Ishikawa (cell line): Measurements from ENCODE around the gene ALPP.

Experiments used
- CEBPB ChIP-seq: IDR thresholded peaks from 2 replicates; pipeline ENCODE4 v1.6.1; 2012
- CREB1 ChIP-seq: IDR thresholded peaks from 2 replicates; pipeline ENCODE4 v1.6.1; 2012; ENCODE audit warnings: low read depth
- EGR1 ChIP-seq: IDR thresholded peaks from 2 replicates; pipeline ENCODE4 v1.6.1; 2012
- EP300 ChIP-seq: IDR thresholded peaks from 2 replicates; pipeline ENCODE4 v1.6.1; 2012; ENCODE audit warnings: borderline replicate concordance
- FOXM1 ChIP-seq: IDR thresholded peaks from 2 replicates; pipeline ENCODE4 v1.6.1; 2012; ENCODE audit warnings: low read depth, borderline replicate concordance
- NFIC ChIP-seq: IDR thresholded peaks from 2 replicates; pipeline ENCODE4 v1.6.1; 2012
- RAD21 ChIP-seq: IDR thresholded peaks from 2 replicates; pipeline ENCODE4 v1.6.1; 2012; ENCODE audit warnings: low read depth
- REST ChIP-seq: IDR thresholded peaks from 2 replicates; pipeline ENCODE4 v1.6.1; 2012; ENCODE audit warnings: low read depth, mild to moderate bottlenecking
- TAF1 ChIP-seq: IDR thresholded peaks from 2 replicates; pipeline ENCODE4 v1.6.1; 2012; ENCODE audit warnings: low read depth, mild to moderate bottlenecking
- TCF12 ChIP-seq: IDR thresholded peaks from 2 replicates; pipeline ENCODE4 v1.6.1; 2012; ENCODE audit warnings: low read depth
- TEAD4 ChIP-seq: IDR thresholded peaks from 2 replicates; pipeline ENCODE4 v1.6.1; 2012
- YY1 ChIP-seq: IDR thresholded peaks from 2 replicates; pipeline ENCODE4 v1.6.1; 2012; ENCODE audit warnings: low read depth
- ZBTB7A ChIP-seq: IDR thresholded peaks from 2 replicates; pipeline ENCODE4 v1.6.1; 2012; ENCODE audit warnings: low read depth
- TF ChIP-seq, protein P1 (sequence below): IDR thresholded peaks from 2 replicates; pipeline ENCODE4 v1.6.1; 2012
- TF ChIP-seq, protein P2 (sequence below): IDR thresholded peaks from 2 replicates; pipeline ENCODE4 v1.6.1; 2012

ALPP gene

DNA sequence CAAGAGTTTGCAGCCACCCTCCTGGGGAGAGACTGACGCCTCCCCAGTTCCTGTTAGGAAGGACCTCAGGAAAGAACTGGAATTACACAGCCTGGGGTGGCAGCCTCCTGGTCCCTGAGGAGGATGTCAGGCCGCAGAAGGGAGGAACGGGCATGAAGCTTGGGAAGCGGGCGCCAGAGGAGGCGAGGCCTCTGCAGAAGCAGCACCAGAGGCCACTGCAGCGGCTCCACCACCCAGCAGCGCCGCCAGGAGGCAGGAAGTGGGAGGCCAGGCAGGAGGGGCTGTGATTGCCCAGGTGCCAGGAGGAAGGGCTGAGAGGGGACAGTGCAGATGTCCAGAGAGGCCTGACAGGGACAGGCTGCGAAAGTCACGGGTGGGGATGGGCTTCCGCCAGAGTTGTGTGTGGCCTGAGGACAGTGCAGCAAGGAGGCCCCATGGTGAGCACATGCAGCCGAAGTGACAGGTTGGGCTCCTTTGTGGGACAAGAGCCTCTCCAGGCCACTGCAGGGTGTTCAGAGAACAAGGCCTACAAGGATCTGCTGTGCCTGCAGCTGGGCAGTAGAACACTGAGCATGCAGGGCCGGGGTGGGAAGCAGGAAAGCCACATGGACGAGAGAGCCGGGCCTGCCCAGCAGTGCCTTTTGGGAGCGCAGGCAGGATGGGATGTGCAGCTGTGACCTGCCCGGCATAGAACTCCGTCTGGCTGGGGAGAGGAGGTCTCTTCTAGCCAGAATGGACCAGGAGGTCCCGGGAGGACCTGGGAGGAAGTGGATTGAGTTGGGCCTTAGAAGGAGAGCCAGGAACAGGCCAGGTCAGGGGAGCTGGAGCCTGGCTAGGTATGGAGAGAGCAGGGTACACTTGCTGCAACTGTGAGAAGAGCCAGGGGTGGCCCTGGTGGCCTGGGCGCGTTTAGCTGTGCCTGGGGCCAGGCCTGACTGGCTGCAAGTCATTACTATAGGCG lies 39.1 kb upstream of the ALPP start:
- TF ChIP-seq NFIC = no peak
- TF ChIP-seq RAD21 = no peak; the same call in 1 of the 2 replicates
- TF ChIP-seq EGR1 = no peak
- TF ChIP-seq YY1 = no peak
- TF ChIP-seq FOXM1 = no peak
- TF ChIP-seq CEBPB = no peak
- TF ChIP-seq EP300 = no peak
- no peak for TF ChIP-seq TEAD4
- no peak for TF ChIP-seq TCF12
- TF ChIP-seq, protein P1, sequence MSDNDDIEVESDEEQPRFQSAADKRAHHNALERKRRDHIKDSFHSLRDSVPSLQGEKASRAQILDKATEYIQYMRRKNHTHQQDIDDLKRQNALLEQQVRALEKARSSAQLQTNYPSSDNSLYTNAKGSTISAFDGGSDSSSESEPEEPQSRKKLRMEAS = no peak
- TF ChIP-seq REST = no peak
- TF ChIP-seq, protein P2, sequence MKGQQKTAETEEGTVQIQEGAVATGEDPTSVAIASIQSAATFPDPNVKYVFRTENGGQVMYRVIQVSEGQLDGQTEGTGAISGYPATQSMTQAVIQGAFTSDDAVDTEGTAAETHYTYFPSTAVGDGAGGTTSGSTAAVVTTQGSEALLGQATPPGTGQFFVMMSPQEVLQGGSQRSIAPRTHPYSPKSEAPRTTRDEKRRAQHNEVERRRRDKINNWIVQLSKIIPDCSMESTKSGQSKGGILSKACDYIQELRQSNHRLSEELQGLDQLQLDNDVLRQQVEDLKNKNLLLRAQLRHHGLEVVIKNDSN = no peak
- TF ChIP-seq TAF1 = no peak
- TF ChIP-seq ZBTB7A = no peak
- TF ChIP-seq CREB1 = no peak

DNA sequence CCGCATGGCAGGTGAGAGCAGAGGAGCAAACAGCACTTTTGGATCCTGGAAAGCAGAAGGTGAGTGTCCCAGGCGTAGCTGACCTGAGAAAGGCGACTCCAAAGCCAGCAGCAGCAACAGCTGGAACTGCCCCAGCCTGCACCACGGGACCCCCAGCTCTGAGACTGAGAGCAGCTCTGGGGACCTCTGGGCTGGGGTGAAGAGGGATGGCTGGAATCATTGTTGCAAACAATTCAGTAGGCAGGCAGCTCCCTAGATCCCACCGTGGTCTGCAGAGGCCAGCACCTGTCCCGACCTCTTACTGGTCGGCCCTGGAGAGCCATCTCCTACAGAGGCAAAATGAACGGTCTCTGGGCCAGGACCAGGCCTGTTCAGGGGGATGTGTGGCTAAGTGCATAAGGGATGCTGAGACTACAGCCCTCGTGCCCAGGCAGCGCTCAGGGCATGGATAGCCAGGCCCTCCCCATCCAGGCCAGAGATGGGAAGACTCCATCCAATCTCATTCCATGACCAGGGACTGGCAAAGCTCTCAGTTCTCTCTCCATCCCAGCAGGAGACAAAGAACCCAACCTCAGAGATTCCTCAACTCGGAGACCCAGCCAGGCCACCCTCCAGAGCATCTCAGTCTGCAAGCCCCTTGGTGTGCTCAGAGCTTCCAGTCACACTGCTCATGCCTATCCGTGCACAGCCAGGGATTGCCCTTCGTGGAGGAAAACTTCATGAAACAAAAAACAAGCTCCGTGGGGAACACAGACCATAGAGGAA lies 38.2 kb upstream of the ALPP start:
- TF ChIP-seq REST (no peak), YY1 (no peak), EP300 (no peak), TAF1 (no peak), FOXM1 (no peak)

- TF ChIP-seq NFIC (no peak), ZBTB7A (no peak), EP300 (no peak), TCF12 (no peak), YY1 (no peak)
Measured at GRCh38 chr2:232341061-232341738, 37.4 kb upstream of the ALPP start.

DNA sequence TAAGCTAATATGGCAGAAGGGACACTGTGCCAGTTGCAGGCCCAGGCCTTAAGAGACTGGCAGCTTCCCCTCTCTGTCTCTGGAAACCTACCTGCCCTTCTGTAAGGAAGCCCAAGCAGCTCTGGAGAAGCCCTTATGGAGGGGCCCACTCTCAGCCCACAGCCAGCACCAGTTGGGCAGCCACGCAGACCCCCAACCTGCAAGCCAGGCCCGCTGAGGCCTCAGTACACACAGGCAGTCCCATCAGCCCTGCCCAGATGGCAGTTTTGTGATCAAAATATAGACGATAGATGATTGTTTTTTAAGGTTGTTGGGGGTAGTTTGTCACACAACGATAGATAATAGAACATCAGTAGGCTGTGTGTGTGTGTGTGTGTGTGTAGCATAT lies 36.8 kb upstream of the ALPP start:
- no peak for TF ChIP-seq EP300
- TF ChIP-seq CEBPB = no peak
- no peak for TF ChIP-seq TAF1
- TF ChIP-seq, protein P1 = no peak
- TF ChIP-seq RAD21 = no peak
- no peak for TF ChIP-seq YY1
- TF ChIP-seq EGR1 = no peak
- TF ChIP-seq CREB1 = no peak
- TF ChIP-seq FOXM1 = no peak
- TF ChIP-seq, protein P2 = no peak
- no peak for TF ChIP-seq TCF12
- no peak for TF ChIP-seq NFIC
- TF ChIP-seq REST = no peak
- no peak for TF ChIP-seq ZBTB7A
- TF ChIP-seq TEAD4 = no peak
